NCI-H1417 (cell line): ENCODE data around the gene NRXN2.
A peak's percentile ranks its signal among the peaks of the same experiment; 100 is the strongest.

Experiments used
- DNase-seq, 3 experiments: peaks; one replicate each; lab custom pipeline; 2025; lab: John Stamatoyannopoulos, UW

NRXN2 gene

DNA sequence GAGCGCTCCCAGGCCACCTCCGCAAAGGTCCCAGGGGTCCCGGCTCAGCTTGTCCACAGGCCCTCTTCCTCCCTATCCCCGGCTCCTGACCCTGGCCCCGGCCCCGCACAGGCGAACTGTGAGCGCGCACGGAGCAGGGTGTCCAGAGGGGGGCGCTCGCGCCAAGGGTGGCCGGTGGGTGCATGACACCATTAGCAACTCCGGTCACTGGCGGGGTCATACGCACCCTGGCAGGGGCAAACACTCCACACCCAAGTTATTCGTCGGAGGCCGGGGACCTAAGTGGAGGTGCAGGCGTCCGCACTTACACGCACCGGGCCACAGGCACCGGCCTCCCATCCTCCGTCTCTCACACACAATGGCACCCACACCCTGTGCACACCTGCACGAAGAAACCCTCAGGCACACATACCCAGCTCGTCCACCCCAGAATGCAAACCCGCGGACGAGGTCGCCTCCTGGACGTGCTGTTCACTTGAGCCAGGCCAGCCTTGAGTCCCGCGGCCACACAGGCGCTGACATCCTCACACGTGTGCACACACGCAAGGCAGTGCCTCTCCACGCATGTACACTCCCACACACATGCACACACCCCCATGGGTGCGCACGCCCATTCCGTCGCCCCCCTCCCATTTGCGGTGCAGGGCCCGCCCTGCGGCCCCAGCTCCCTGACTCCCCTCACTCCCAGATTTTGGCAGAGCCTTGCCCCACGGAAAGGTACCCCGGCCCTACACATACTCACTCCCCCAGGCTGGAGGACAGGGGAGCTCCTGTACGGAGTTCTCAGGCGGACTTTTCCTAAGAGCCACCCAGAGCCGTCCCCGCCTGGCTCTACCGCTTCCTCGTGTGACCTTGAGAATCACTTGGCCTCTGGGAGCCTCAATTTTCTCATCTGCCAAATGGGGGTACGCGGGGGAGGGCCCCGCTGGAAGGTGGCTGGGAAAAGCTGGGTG is 20.9 kb upstream of the NRXN2 start, which contains the start of gene RASGRP2:
TSS of gene RASGRP2 (minus strand) at position 552 of the 953 bp plus-strand sequence. CDS start 1,276 bp downstream, outside the sequence.
- peak in 2 of 3 experiments; percentile 57 to 62 for DNase-seq

DNA sequence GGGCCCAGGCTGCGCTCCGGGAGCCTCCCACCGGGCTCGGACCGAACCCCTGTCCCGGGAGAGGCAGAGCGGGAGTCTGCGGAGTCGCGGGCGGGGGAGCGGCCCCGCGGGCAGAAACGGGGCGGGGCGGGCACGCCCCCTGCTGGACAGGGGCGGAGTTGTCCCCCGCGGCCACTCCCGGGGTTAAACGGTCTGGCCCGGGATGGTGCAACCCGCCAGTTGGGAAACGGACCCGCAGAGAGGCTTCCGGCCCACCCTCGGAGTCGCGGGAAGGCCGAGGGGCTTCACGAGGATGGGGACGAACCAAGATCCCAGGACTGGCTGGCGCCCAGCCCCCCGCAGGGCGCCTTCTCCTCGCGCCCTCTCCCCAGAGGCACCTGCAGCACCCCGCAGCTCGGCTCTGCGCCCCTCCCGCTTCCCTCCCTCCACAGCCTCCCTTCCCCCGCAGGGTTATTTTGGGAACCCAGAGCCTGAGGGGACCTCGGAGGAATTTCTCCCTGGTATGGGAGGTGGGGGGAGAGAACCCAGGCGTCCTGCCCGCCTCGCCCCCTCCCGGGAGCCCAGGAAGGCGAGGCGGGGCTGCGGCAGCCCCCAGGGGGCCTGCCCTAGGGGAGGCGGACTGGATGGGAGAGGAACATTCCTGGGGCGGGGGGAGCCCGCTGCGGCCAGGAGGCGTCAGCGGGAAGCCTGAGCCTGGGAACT is 20.0 kb upstream of the NRXN2 start:
- peak; percentile 24 to 73 (median 63) for DNase-seq

GRCh38 chr11:64742087-64742888 is 19.3 kb upstream of the NRXN2 start:
- peak in 2 of 3 experiments; percentile 63 to 69 for DNase-seq

GRCh38 chr11:64741375-64742086 is 18.5 kb upstream of the NRXN2 start:
- DNase-seq, result peak in 1 of 3 experiments; percentile 26

DNA sequence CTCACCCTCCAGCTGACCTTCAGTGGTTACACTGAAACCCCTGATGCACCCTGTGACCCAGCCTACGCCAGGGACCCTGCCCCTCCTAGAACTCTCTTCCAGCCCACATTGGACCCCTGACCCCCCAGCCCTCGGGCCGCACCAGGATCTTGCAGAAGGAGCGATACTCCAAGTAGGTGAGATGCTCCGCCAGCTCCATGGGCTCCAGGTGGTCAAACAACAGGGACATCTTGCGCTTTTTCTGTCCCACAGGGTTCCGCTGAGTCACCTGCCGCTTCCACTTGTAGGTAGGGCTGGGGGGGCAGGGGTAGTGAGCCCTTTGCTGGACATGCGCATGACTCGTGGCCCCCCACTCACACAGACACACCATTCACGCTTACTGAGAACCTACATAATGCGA is 16.9 kb upstream of the NRXN2 start:
- DNase-seq, result no peak

GRCh38 chr11:64736654-64737053 is 13.7 kb upstream of the NRXN2 start:
- no peak for DNase-seq

DNA sequence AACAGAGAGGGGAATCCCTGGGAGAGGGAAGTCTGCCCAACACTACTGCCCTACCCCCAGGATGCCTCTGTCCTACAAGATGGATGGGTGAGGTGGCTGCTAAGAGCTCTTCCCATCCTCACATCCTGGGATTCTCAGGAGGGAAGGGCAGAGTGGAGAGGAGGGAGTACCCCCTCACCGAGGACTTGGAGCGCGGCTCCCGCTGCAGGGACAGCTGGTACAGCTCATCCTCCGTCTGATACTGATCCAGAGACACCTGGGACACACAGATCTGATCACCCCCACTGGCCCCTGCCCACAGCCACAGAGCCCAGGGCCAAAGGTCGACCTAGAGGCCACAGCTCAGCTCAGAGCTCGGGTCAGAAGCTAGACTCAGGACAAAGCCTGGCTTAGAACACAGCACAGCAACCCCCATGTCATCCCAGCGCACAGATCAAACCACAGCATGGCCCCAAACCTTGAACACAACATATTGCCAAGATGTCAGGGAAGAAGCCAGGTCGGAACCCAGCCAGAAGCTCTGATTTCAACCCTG is 12.8 kb upstream of the NRXN2 start:
- DNase-seq, result no peak

GRCh38 chr11:64734811-64735724 is 12.1 kb upstream of the NRXN2 start:
- no peak for DNase-seq

DNA sequence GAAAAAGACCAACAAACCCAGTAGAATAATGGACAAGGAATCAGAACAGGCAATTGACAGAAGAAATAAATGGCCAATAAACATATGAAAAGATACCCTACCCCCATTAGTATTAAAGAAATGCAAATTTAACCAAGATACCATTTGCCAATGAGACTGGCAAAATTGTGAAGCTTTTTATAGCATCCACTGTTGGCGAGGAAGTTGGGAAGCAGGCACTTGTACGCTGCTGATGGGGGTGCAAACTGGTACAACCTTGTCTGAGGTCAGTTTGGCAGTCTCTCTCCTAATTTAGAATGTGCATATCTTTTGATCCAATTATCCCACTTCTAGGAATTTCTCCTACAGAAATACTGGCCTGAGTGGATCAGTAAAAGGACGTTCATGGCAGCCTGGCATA is 8.6 kb upstream of the NRXN2 start:
- DNase-seq, result no peak

GRCh38 chr11:64729851-64730382 is 6.9 kb upstream of the NRXN2 start:
- peak; percentile 15 to 42 (median 36) for DNase-seq

GRCh38 chr11:64728757-64729365 is 5.9 kb upstream of the NRXN2 start:
- no peak for DNase-seq

DNA sequence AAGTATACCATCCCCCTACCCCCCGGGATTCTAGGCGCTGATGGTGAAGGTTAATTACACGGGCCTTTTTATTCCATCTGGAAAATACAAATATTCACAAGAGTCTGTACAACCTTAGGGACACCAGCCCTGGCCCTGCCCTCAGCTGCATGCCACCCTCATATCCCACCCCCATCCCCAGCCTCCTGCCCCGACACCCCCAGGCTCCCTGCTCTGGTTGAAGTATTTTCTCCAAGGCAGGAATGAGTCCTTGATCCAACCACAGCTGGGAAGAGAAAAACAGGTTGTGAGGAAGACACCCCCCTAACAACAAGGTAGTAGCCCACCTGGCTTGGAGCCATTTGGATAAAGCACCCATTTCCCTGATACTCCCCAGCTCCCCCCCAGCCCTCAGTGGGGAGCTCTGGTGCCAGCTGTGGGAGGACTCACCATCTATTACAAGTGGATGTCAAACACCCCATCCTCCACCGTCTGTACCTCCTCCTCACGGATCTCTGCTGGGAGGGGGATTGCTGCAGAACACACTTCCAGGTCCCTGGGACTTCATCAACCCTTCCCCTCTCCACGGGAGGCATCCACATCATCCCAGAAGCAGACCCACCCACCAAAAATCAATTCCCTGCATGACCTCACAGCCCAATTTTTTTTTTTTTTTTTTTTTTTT is 4.0 kb upstream of the NRXN2 start:
- no peak for DNase-seq

DNA sequence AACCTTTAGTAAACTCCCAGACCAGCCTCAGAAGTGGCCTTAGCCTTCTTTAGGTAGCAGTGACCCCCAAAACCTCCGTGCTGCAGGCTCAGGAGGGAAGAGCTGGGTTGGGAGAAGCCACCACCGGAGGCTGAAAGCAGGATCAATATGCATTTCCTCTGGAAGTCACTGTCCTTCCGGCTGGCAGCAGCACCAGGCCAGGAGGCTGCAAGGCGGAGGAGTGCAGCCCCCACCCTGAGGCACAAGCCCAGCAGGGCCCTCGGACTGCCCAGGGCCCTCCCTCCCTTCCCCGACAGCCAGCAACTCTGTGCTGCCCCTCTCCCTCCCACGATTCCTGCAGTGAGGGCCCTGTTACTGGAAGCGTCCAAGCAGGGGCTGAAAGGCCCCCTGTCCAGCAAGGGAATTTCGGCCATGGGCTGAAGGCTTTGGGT is 3.2 kb upstream of the NRXN2 start:
- DNase-seq, result no peak

GRCh38 chr11:64724863-64725532 is 2.0 kb upstream of the NRXN2 start:
- peak in 1 of 3 experiments; percentile 33 for DNase-seq

GRCh38 chr11:64723907-64724862 is 1.2 kb upstream of the NRXN2 start:
- peak in 1 of 3 experiments; percentile 55 for DNase-seq

DNA sequence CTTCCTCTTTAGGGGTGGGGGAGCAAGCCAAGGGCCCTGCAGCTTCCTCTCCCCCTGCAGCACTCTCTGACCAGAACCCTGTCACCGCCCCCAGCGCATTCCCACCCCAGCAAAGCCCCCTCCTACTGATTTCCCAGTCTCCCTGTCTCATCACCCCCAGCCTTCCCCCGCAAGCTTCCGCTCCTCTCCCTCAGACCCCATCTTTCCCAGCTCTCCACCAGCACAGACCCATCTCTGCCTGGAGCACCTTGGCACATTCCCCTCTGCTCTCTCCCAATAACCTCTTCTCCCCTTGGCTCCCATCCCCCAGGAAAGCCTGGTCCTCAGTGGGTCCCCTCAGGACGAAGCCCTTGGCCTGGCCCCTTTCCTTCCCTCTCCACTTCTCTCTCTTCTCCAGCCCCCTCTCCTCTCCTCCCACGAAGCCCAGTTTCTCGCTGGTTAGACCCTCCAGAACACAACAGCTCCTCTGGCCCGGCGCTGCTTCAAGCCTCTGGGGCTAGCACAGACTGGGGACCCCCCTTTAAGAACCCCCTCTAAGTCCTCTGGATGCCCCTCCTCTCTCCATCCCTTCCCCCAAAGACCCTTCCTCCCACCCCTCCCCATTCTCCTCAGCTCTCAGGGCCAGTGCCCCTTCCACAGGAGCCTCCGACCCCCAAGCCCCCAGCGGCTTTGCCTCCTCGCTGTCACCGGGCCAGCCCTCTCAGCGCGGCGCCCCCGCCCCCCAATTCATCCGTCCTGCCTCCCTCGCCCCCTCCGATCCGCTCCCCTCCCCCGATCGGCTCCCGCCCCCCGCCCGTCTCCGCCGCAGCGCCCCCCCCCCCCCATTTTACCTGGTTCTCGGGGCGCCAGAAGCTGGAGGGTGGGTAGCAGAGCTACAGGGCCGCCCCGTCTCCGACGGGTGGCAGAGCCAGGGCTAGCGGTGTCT is 594 bp downstream of the NRXN2 start:
- peak in 1 of 3 experiments; percentile 32 for DNase-seq
